Stimulated activated CD8-positive, alpha-beta memory T cell treated with anti-CD3 and anti-CD28 coated beads, Interleukin-15, amount 100 ng/mL, for 1 hour (primary cell): ENCODE results near the gene KLRC3.
"Not testable (repeated sequence)": the region's sequence is repeated elsewhere in the genome, so short reads cannot be mapped to it uniquely, and the experiment has no call there.

Experiments
- DNase-seq: peaks from one replicate; pipeline ENCODE4 v3.0.0-alpha.2; 2020; ENCODE audit warnings: low read depth

Gene KLRC3

DNA sequence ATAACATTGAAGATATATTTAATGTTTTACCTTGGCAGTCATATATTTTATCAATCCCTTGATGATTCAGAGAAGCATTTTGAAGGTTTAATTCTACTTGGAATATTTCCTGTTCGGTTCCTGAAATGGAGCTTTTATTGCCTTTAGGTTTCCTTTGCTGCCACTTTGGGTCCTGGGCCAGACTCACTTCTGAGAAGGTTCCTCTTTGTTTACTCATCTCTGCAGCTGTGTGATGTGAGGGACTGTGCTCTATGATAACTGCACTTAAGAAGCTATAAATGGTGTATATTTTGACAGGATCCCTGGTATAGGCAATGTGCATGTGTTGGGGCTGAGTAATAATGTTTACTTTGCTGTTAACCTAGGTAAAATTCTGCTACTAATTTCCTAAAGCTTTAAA is at the start of gene KLRC3:
KLRC3 (minus strand) TSS at position 262 of the 400 bp plus-strand sequence; CDS start at position 217, 45 bp downstream.
- DNase-seq = not testable (repeated sequence)

DNA sequence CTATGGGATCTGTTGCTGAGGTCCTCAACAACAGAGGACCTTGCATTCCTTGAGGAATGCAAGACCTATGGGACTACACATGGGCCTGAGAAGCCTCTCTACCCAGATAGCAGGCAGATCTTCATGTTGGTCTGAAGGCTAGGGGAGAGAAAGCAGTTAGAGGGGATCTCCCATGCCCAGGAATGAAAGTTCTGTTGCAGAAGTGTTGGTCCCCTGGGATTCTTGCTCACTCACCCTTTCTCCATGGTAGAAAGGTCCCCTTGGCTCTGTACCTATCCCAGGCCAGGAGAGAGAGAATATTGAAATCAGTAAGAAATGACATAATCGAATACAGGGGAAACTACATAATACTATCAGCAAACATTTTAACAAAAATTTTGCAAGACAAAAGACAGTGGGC is 49.3 kb upstream of the KLRC3 start:
- DNase-seq = no peak

DNA sequence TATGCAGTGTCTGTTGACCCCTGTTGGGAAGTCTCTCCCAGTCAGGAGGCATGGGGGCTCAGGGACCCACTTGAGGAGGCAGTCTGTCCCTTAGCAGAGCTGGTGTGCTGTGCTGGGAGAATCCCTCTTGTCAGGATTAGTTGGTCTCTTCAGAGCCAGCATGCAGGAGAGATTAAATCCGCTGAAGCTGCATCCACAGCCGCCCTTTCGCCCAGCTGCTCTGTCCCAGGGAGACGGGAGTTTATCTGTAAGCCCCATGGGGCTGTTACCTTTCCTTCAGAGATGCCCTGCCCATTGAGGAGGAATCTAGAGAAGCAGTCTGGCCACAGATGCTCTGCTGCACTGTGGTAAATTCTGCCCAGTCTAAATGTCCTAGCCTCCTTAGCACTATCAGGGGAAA is 45.9 kb upstream of the KLRC3 start:
- no peak for DNase-seq

DNA sequence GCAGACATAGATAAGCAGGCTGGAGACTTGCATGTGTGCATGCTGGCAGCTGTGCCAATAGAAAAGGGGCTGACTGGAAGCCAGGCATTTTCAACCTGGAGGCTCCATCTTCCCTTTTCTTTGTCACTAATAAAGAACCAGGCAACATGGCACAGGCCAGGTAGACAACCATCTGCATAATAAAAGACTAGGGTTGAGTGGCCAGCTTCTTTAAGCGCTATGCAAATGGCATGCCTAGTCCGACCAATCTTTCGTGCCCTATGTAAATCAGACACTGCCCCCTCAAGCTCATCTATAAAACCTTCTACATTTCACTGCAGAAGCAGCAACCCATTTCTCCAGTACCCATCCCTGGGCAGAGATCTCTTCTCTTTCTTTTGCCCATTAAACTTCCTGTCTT is 37.4 kb upstream of the KLRC3 start:
- DNase-seq = no peak

DNA sequence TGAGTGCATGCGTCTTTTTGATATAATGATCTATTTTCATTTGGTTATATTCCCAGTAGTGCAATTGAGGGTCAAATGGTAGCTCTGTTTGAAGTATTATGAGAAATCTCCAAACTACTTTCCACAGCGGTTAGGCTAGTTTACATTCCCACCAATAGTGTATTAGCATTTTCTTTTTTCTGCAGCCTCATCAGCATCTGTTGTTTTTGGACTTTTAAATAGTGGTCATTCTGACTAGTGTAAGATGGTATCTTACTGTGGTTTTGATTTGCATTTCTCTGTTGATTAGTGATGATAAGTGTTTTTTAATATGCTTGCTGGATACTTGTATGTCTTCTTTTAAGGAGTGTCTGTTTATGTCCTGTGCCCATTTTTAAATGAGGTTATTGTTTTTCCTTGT is 36.5 kb upstream of the KLRC3 start:
- DNase-seq = no peak

DNA sequence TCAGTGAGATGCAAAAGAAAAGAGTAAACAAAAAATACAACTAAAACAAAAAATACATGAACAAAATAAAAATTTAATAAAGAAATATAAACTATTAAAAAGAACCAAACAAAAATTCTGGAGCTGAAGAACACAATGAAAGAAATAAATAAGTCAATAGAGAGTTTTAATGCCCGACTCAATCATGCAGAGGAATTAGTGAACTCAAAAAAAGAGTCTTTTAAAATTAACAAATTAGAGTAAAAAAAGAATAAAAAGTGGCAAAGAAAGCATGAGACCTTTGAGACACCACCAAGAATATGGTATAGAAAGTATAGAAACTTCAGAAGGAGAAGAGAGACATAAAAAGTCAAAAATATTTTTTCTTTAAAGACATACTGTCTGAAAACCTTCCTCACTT is 35.4 kb upstream of the KLRC3 start:
- DNase-seq = no peak

DNA sequence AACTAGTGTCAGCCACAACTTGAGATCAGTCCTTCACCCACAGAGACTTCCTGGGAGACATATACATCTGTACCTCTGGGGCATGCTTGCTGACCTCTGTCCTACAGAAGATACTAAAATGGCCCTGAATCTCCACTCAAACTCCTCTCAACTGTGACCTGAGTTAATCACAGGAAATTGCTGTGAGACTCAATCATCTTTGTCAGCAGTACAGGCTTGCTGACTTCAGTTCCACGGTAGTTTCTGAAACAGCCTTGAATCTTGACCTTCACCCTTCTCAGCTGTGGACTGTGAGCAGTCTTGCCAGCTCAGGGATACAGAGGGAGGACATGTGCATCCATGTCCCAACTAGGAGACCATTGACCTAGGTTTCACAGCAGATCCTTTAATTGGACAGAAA is 34.1 kb upstream of the KLRC3 start:
- no peak for DNase-seq

DNA sequence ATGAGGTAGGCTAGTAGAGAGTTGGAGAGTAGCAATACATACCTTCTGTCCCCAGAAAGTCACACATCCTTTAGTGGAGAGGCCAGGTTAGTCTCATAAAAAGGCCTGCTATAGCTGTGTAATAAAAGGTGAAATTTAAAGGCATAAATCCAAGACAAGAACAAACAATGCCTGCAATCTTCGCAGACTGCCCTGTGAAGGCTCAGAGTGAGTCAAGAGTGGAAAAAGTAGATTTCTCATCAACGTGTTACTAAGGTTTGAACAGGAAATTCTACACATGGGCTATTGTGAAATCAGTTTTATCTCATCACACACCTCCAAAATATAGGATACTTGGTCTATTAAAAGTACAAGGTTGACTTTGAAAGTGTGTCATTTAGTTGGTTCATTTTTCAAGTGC is 32.8 kb upstream of the KLRC3 start, which contains the start of gene KLRC1:
KLRC1 (minus strand) TSS at position 222 of the 400 bp plus-strand sequence. CDS start 2,221 bp downstream, outside the sequence.
- DNase-seq = no peak

DNA sequence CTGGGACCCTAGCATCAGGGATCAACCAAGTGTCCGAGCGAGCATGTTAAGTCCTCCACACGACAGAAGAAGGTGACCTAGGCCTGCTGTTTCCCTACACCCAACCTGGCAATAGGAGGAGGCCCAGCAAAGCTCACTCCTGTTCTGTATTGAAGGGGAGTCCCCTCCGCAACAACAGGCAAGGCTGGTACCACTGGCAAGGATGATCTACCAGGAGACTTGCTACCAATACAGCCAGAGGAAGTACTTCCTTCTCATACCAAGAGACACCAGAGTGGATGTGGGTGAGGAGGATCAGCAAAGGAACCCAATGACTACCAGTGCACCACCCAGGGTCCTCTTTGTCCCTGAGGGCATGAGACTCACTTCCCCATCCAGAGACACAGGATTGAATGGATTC is 27.8 kb upstream of the KLRC3 start:
- DNase-seq = no peak

DNA sequence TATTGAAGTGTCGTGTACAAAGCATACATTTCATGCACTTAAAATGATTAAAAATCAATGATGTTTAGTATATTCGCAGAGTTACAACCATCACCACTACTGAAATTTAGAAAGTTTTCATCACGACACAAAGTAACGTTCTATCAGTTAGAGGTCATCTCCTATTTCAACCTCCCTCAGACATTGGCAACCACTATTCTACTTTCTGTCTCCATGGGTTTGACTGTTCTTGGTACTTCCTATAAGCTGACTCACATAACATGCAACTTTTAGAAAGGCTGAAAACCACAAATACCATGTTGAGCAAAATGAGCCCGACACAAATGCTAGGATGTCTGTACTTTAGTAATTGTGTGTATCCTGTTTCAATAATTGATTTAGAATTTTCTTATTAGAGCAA is 25.7 kb upstream of the KLRC3 start:
- not testable (repeated sequence) for DNase-seq

DNA sequence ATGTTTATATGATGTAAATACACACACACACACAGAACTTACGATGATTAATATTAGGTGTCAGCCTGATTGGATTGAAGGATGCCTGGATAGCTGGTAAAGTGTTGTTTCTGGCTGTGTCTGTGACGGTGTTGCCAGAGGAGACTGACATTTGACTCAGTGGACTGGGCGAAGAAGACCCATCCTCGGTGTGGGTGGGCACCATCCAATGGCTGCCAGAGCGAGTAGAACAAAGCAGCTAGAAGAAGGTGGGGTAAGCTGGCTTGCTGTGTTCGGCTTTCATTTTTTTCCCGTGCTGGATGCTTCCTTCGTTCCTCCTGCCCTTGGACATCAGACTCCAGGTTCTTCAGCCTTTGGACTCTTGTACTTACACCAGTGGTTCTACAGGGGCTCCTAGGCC is 20.7 kb upstream of the KLRC3 start:
- DNase-seq = not testable (repeated sequence)

DNA sequence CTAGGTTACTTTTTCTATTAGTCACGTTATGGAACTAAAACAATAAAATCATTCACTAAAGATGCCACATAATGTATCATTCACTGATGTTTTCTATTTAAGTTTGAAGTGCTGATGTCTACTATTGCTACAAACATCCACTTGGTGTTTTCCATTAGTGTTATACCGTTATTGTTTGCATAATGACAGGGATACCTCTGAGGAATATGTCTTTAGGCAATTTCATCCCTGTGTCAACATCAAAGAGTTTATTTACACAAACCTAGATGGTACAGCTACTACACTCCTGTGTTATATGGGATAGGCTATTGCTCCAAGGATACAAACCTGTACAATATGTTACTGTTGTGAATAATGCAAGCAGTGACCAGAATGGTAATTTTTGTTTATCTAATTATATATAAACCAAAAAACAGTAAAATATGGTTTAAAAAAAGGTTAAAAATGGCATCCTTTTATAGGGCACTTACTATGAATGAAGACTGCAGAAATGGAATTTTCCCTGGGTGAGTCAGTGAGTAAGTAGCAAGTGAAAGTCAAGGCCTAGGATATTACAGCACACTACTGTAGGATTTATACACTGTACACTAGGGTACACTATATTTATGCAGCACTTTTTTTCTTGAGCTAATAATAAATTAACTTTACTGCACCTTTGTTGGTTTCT is 19.3 kb upstream of the KLRC3 start:
- DNase-seq = not testable (repeated sequence)

DNA sequence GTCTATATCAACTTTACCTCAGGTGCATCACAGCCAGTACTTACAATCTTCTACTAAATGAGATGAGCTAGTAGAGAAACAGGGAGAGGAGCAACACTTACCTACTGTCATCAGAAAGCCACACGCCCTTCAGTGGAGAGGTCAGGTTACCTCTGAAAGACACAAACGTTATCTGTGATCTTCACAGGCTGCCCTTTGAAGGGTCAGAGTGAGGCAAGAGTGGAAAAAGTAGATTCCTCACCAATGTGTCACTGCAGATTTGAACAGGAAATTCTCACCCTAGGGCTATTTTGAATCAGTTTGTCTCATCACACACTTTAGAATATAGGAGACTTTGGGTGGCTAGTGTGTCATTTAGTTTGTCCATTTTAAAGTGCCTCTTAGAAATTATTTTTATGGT is 17.2 kb upstream of the KLRC3 start:
- DNase-seq = not testable (repeated sequence)

DNA sequence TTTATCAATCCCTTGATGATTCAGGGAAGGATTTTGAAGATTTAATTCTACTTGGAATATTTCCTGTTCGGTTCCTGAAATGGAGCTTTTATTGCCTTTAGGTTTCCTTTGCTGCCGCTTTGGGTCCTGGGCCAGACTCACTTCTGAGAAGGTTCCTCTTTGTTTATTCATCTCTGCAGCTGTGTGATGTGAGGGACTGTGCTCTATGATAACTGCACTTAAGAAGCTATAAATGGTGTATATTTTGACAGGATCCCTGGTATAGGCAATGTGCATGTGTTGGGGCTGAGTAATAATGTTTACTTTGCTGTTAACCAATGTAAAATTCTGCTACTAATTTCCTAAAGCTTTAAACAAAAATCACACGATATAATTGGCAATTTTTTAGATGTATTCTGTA is 15.4 kb upstream of the KLRC3 start, which contains the start of gene KLRC2:
KLRC2 (minus strand) TSS at position 195 of the 400 bp plus-strand sequence; CDS start at position 171, 24 bp downstream.
- not testable (repeated sequence) for DNase-seq

DNA sequence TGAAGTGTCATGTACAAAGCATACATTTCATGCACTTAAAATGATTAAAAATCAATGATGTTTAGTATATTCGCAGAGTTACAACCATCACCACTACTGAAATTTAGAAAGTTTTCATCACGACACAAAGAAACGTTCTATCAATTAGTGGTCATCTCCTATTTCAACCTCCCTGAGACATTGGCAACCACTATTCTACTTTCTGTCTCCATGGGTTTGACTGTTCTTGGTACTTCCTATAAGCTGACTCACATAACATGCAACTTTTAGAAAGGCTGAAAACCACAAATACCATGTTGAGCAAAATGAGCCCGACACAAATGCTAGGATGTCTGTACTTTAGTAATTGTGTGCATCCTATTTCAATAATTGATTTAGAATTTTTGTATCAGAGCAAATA is 10.2 kb upstream of the KLRC3 start:
- not testable (repeated sequence) for DNase-seq

DNA sequence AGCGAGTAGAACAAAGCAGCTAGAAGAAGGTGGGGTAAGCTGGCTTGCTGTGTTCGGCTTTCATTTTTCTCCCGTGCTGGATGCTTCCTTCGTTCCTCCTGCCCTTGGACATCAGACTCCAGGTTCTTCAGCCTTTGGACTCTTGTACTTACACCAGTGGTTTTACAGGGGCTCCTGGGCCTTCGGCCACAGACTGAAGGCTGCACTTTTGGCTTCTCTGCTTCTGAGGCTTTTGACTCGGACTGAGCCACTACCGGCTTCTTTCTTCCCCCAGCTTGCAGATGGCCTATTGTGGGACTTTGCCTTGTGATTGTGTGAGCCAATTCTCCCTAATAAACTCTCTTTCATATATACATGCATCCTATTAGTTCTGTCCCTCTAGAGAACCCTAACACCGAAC is 5.5 kb upstream of the KLRC3 start:
- not testable (repeated sequence) for DNase-seq

DNA sequence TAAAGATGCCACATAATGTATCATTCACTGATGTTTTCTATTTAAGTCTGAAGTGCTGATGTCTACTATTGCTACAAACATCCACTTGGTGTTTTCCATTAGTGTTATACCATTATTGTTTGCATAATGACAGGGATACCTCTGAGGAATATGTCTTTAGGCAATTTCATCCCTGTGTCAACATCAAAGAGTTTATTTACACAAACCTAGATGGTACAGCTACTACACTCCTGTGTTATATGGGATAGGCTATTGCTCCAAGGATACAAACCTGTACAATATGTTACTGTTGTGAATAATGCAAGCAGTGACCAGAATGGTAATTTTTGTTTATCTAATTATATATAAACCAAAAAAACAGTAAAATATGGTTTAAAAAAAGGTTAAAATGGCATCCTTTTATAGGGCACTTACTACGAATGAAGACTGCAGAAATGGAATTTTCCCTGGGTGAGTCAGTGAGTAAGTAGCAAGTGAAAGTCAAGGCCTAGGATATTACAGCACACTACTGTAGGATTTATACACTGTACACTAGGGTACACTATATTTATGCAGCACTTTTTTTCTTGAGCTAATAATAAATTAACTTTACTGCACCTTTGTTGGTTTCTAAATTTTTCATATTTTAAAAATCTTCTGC is 4.0 kb upstream of the KLRC3 start:
- not testable (repeated sequence) for DNase-seq

DNA sequence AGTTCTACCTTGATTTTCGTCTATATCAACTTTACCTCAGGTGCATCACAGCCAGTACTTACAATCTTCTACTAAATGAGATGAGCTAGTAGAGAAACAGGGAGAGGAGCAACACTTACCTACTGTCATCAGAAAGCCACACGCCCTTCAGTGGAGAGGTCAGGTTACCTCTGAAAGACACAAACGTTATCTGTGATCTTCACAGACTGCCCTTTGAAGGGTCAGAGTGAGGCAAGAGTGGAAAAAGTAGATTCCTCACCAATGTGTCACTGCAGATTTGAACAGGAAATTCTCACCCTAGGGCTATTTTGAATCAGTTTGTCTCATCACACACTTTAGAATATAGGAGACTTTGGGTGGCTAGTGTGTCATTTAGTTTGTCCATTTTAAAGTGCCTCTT is 1.8 kb upstream of the KLRC3 start:
- DNase-seq = not testable (repeated sequence)

DNA sequence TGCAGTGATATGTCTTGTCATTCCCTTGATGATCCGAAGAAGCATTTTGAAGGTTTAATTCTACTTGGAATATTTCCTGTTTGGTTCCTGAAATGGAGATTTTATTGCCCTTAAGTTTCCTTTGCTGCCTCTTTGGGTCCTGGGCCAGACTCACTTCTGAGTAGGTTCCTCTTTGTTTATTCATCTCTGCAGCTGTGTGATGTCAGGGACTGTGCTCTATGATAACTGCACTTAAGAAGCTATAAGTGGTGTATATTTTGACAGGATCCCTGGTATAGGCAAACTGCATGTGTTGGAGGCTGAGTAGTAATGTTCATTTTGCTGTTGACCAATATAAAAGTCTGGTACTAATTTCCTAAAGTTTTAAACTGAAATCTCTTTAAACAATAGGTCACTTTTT is 11.0 kb downstream of the KLRC3 start, which contains the start of gene KLRC4:
KLRC4 (minus strand) TSS at position 366 of the 400 bp plus-strand sequence; CDS start at position 184, 182 bp downstream.
- DNase-seq = no peak

DNA sequence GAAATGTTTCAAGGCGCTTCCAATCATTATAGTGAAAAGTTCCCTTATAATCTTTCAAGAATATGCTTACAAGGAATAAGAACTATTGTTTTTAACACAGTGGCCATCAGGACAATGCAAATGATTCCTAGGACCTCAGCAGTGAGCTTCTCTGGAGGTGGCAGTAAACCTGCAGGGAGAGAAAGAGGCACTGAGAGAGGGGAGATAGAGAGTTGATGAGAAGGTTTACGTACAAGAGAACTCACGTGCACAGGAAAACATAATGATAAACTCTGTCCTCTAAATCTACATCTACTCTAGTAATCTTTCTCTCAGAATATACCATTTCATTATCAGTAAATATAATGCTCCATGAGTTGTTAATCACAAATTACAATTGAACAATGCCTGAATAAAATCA is 11.6 kb downstream of the KLRC3 start:
- no peak for DNase-seq

DNA sequence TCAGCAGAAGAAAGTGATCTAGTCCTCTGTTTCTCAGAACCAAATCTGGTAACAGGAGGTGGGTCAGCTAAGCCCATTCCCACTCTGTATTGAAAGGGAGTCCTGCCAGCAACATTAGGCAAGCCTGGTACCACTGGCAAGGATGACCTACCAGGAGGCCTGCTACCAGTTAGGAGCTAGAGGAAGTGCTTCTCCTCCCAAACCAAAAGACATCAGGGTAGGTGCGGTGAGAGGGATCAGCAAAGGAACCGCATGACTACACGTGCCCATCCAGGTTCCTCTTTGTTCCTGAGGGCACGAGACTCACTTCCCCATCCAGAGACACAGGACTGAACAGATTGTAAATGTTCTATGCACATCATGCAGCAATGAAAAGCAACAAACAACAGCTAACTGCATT is 13.7 kb downstream of the KLRC3 start:
- no peak for DNase-seq

DNA sequence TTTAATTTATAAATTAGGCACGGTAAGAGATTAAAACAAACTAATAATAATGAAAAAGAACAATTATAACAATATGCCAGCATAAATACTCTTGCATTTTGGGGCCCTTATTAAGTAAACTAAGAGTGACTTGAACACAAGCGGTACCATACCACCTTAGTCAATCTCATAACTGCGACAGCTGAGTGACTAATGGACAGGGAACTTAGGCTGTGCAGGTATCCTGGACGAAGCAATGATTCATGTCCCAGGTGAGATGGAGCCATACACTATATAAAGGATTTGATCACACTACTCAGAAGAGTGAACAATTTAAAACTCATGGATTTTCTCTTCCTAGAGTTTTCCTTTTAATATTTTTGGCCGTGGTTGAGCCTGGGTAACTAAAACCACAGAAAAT is 15.1 kb downstream of the KLRC3 start:
- no peak for DNase-seq

DNA sequence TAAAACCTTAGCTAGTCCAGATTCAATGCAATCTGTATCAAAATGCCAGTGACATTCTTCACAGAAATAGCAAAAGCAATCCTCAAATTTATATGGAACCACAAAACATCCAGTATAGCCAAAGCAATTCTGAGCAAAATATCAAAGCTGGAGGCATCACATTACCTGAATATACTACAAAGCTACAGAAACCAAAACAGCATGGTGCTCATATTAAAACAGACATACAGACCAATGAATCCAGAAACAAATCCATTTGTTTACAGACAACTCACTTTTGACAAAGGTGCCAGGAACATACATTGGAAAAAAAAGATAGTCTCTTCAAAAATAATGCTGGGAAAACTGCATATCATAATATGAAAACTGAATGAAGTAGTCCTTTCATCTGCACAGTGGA is 15.6 kb downstream of the KLRC3 start:
- no peak for DNase-seq

DNA sequence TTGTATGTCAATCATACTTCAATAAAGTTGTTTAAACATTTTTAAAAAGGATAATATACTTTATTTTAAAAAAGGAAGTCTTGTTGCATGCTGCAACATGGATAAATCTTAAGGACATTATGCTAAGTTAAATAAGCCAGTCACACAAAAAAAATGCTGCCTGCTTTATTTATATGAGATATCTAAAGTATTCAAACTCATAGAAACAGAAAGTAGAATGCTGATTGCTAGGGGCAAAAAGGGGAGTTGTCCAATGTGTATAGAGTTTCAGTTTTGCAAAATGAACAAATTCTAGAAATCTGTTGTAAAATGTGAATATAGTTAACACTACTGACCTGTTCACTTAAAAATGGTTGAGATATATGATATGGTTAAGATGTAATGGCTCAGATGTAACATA is 19.6 kb downstream of the KLRC3 start:
- no peak for DNase-seq
